Kidney capillary endothelial cell (primary cell): ENCODE data around the gene MRPS24.

Source experiments
- DNase-seq: peaks from one replicate; pipeline ENCODE4 v3.0.0-alpha.2; 2018; ENCODE audit warnings: low spot score

MRPS24 gene

GRCh38 chr7:43877968-43878864 is 8.9 kb upstream of the MRPS24 start:
- no peak for DNase-seq

- DNase-seq = no peak
Measured at GRCh38 chr7:43876976-43877745, 7.8 kb upstream of the MRPS24 start.

GRCh38 chr7:43876241-43876640 is 6.9 kb upstream of the MRPS24 start:
- no peak for DNase-seq

GRCh38 chr7:43873300-43873699 is 4.0 kb upstream of the MRPS24 start:
- no peak for DNase-seq

- DNase-seq = no peak
Measured at GRCh38 chr7:43872406-43873110, 3.2 kb upstream of the MRPS24 start.

- no peak for DNase-seq
Measured at GRCh38 chr7:43871064-43871463, 1.7 kb upstream of the MRPS24 start.

- no peak for DNase-seq
Measured at GRCh38 chr7:43870316-43870715, 999 bp upstream of the MRPS24 start.

GRCh38 chr7:43869867-43870240 is 537 bp upstream of the MRPS24 start:
- no peak for DNase-seq

GRCh38 chr7:43868681-43869005 is 674 bp downstream of the MRPS24 start:
- no peak for DNase-seq

GRCh38 chr7:43868181-43868580 is 1.1 kb downstream of the MRPS24 start:
- no peak for DNase-seq

- DNase-seq = no peak
Measured at GRCh38 chr7:43865277-43865676, 4.0 kb downstream of the MRPS24 start.

GRCh38 chr7:43864126-43864525 is 5.2 kb downstream of the MRPS24 start:
- no peak for DNase-seq

GRCh38 chr7:43856996-43857395 is 12.3 kb downstream of the MRPS24 start:
- DNase-seq = no peak

- no peak for DNase-seq
Measured at GRCh38 chr7:43856316-43856715, 13.0 kb downstream of the MRPS24 start.

GRCh38 chr7:43855176-43855575 is 14.1 kb downstream of the MRPS24 start:
- no peak for DNase-seq

GRCh38 chr7:43851805-43852204 is 17.5 kb downstream of the MRPS24 start:
- DNase-seq = no peak

- no peak for DNase-seq
Measured at GRCh38 chr7:43850348-43851116, 18.8 kb downstream of the MRPS24 start.

- DNase-seq = no peak
Measured at GRCh38 chr7:43849047-43849446, 20.3 kb downstream of the MRPS24 start.

GRCh38 chr7:43847496-43847895 is 21.8 kb downstream of the MRPS24 start:
- DNase-seq = no peak

- DNase-seq = no peak
Measured at GRCh38 chr7:43844662-43845061, 24.7 kb downstream of the MRPS24 start.

- DNase-seq = no peak
Measured at GRCh38 chr7:43844257-43844656, 25.1 kb downstream of the MRPS24 start.

GRCh38 chr7:43843296-43843695 is 26.0 kb downstream of the MRPS24 start:
- no peak for DNase-seq
